NCI-H345 treated with DMSO at 0.1 percent for 48 hours (cell line): ENCODE measurements around the gene FAHD1.

Source experiments
- DNase-seq: peaks from one replicate; lab custom pipeline; 2025; ENCODE audit not compliant: unreplicated experiment; lab: John Stamatoyannopoulos, UW

Gene FAHD1

DNA sequence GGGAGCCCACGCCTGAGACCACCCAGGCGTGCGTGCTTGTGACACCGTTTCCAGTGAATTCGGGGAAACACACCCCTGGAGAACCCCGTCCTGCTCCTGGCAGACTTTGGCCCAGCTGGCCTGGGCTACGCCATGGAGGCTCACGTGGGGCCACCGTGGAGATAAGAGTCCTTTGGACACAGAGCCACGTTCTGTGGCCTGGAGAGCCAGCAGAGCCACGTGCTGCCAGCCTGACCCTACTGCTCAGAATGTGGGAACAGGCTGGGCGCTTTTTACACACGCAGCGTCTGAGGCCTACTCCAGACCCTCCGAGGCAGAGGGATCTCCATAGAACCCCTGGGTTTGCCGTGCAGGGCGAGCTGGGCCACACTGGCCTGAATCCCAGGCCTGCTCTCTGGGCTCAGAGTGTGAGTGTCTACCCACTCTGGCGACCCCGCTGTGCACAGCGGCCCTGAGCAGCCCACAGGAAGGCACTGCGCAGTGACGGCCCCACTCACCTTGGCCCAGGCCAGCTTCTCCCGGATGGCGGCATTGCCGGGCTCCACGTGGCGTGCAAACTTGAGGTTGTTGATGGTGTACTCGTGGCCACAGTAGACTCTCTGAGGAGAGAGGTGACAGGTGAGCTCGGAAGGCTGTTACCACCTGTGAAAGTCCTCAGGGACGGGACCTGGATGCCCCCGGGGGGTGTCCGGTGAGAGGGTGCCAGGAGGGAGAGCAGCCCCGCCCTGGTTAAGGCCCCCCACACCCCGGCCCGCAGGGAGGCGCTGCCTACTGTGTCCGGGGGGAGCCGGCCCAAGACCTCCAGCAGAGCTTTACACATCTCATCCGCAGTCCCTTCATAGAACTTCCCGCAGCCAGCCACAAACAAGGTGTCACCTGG is 10.4 kb upstream of the FAHD1 start:
- no peak for DNase-seq

DNA sequence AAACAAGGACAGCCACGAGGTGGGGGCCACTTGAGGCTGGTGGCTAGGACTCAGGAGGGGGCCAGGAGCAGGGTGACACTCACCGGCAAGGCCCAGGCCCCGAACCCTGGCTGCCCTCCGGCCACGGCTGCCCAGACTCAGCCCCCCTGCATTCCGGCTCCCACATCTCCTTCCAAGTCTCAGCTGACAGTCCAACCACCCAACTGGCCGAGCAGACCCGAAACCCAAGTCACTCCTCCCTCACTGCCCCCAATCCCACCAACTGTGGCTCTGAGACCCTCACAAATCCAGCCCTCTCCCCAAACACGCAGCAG is 9.8 kb upstream of the FAHD1 start:
- no peak for DNase-seq

DNA sequence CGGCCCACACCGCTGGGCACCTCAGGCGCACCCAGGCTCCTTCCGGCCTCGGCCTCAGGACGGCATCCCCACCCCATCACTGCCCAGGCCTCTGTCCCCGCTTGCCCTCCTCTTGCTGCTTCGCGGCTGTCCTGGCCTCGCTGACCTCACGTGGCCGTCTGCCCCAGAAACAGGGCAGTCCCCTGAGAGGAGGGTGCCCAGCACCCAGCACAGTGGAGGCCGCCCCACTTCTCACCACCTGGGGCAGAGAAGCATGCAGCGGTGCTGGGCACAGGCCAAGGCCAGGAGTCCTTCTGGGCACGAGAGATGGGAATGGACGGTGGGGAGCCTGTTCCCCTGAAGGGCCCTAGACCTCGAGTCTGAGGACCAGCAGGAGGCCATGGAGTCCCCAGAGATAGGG is 9.3 kb upstream of the FAHD1 start:
- no peak for DNase-seq

DNA sequence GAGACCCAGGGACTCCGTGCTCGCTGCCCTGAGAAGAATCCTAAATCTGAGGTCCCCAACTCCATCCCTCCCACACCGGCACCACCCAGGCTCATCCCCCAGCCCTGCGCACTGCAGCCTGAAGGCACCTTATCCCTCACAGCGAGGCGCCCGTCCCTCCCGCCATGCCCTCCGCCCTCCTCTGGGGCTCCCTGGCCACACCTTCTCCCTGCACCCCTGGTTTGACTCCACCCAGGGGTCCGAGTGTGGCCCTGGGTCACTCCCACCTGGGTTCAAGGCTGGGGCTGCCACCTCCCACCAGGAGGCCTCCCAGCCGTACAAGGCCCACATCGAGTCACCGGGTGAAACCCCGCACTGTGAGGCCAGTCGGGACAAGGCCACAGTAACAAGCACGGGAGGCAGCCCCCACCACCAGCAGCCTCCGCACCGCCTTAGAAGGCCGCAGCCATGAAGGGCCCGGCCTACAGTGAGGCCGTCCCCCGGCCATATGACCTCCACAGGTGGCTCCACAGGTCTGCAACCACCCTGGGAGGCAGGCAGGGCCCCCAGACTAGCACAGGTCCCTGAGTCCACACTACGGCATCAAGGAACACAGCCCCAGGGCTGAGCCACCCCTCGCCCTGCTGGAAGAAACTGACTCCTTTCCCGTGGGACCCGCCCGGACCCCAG is 8.7 kb upstream of the FAHD1 start:
- DNase-seq: no peak

DNA sequence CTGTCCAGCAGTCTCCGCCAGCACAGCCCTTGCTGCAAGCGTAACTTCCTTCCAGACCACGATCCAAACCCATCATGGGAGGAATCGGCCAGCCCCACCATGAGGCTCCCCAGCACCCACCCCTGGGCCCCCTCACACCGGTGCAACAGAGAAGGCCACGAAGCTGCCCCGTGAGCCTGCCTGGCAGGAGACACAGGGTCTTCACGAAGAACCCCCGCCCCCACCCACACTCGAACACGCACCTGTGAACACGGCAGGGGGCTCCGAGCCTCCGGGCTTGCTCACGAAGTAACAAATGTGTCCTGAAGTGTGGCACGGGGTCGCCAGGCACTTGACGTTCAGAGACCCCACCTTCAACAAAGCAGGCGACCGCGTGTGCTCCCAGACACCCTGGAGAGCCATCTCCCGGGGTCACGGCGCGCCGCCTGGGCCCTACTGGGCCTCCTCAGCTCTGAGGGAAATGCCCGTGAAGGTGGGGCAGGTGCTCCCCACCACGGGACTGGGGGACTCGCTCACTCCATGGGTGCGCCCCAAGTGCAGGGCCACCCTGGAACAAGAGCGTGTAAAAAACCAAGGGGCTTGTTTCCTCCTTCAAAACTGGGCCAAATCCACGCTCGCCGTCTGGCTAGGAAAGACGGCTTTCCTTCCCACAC is 8.0 kb upstream of the FAHD1 start:
- no peak for DNase-seq

DNA sequence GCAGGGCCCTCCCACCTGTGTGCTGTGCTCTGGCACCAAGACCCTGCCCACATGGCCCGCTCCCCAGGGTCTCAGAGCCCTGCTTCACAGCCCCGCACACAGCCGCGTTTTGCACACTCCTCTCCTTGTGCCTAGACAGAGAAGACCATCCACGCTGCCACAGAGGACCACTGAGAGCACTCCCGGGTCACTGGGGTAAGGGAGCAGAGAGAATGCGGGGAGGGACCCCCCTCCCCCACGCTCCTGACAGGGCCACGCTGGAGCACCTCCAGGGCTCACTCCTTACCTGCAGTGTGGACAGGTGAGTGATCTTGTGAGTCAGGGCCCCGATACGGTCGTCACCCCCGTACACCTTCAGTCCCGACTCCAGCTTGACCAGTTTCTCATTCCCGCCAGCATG is 7.4 kb upstream of the FAHD1 start:
- no peak for DNase-seq

DNA sequence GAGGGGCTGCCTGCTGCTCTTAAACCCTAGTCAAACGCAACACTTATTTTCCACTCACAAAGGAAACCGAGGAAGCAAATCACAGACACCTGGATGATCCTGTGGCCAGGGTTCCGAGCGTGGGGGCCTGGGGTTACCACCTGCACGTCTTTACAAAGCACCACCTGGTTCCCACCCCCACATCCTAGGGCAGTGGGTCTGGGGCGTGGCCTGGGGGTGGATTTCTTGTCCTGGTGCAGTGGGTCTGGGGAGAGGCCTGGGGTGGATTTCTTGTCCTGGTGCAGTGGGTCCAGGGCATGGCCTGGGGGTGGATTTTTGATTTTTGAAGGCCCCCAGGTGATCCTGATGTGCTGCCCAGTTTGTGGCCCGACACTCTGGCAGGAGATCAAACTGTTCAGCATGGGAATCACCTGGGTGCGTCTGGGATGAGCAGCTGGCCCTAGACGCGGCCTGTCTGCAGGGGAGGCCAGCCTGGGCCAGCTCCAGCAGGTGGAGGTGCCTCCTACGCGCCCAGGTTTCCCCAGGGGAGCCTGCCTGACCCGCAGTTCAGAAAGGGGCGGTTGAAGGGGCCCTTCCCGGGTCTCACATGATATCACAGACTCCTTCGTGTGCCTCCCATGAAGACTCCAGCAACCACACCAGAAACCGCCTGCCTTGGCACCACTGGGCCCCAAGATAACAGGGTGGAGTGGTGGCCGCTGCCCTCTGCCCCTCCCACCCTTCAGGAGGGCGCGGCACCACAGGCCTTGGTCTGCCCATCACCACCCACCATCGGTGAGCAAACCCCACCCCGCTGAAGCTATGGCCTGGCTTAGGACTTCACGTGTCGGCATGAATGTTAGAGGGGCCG is 6.7 kb upstream of the FAHD1 start:
- no peak for DNase-seq

DNA sequence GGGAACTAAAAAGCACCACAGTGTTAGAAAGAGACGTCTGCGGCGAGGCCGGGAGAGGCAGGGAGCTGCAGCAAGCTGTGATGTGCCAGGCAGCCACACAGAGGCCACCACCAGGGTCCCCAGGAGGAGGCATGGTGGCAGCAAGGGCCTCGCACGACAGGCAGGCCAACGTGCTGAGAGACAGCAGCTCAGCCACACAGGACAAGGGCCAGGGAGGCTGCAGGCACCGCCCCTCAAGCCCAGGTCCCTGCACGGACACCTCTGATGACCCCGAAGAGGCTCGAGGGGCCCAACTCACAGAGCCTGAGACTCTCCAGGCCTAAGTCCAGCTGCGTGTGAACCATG is 6.1 kb upstream of the FAHD1 start:
- DNase-seq: no peak

DNA sequence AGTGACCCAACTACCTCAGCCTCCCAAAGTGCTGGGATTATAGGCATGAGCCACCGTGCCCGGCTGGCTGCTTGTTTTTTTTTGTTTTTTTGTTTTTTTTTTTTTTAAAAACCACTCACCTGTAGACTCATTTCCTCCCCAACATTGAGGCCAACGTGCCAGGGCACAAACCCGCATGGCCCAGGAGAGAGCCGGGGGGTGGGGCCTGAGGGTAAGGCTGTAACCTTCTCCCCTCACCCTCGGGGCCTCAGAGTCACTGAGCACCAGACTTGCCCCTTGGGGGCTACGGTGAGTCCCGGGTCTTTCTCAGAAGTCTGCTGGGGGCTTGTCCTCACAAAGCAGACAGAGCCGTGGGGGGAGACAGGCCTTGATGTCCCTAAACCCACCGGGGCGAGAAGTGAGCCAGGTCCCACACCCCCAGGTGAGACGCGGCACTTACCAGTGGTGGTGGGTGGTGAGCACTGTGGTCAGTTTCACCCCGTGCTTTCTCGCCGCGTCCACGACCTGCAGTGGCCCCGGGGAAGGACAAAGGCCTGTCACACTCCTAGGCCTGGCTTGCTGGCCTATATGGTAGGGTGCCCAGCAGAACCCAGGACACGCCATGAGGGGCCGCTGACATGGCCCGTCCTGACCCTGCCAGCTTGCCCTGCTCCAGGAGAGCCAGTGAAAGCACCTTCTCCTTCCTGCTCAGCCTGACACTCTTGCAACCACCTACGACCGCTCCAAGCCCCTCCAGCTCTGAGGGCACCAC is 5.0 kb upstream of the FAHD1 start:
- no peak for DNase-seq

DNA sequence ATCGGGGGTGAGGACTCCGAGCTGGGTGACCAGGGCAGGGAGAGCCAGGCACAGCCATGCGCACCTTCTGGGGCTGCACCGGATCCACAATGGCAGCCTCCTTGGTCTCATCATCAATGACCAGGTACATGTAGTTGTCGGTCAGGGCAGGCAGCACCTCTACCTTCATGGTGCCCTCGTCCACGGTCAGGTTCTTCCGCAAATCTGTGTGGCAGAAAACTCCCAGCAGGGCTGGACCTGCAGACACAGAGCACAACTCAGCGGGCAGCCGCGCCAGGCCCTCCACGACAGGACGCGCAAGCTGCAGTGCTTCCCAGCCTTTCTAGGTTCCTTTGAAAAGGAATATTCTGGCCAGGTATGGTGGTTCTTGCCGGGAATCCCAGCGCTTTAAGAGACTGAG is 4.2 kb upstream of the FAHD1 start:
- no peak for DNase-seq

DNA sequence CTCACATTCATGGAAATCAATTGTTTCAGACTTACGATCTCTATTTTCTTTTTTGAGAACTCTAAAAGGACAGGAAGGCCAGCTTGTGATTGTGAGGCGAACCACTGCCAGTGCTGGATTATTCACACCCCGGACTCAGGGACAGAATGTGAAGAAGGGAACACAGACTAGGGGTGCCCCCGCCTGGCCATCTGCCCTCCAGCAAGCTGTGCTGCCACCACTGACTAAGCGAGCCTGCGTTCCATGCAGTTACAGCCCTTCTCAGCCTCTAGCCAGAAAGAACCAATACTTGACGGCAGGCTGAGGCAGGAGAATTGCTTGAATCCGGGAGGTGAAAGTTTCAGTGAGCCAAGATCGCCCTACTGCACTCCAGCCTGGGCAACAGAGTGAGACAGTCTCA is 3.2 kb upstream of the FAHD1 start:
- no peak for DNase-seq

DNA sequence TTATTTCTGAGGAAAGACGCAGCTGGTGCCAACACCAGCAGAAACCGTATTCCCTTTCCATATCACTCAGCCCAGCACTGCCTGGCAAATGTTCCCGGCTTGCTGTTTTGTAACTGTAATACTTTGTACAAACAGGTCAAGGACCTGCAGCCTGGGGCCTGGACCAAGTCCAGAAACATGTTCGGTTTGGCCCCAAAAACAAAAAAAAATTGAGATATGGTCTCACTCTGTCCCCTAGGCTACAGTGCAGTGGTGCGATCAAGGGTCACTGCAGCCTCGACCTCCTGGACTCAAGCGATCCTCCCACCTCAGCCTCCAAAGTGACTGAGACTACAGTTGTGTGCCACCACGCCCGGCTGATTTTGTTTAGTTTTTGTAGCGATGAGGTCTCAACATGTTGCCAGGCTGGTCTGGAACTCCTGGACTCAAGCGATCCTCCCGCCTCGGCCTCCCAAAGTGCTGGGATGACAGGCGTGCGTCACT is 1.6 kb upstream of the FAHD1 start:
- DNase-seq: no peak

DNA sequence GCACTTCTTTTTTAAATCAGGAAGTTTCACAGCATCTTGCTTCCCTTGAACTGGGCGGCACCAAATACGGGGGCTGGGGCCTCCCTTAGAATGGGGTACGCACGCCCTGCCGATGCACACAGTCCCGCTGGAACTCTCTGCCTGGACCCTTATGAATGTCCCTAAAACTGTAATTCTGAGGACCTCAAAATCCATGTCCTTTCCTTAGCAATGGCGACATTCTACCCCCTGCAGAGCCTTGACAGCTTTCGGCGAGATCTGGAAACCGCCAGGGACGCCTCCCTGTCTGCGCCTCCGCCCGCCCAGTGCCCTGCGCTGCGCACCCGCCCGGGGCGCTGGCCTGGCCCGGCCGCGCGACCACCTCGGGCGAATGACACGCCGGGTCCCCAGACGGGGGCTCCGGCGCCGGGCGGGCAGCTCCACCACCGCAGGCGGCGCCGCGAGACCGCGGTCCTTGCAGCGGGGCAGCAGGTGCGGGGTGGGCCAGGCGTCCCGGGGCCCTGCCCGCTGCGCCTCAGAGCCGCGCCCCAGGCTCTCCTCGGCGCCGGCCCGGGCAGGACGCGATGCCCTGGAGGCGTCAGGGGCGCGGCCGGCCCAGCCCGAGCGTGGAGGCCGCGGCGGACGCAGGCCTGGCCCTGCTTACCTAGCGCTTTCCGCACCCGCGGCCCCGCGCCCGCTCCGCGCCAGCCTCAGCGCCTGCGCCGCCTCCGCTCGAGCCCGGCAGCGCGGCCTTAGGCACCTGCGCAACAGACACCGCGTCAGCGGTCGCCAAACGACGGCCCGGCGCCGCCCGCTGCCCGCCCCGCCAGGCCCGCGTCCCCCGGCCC is 929 bp upstream of the FAHD1 start:
- DNase-seq: no peak

DNA sequence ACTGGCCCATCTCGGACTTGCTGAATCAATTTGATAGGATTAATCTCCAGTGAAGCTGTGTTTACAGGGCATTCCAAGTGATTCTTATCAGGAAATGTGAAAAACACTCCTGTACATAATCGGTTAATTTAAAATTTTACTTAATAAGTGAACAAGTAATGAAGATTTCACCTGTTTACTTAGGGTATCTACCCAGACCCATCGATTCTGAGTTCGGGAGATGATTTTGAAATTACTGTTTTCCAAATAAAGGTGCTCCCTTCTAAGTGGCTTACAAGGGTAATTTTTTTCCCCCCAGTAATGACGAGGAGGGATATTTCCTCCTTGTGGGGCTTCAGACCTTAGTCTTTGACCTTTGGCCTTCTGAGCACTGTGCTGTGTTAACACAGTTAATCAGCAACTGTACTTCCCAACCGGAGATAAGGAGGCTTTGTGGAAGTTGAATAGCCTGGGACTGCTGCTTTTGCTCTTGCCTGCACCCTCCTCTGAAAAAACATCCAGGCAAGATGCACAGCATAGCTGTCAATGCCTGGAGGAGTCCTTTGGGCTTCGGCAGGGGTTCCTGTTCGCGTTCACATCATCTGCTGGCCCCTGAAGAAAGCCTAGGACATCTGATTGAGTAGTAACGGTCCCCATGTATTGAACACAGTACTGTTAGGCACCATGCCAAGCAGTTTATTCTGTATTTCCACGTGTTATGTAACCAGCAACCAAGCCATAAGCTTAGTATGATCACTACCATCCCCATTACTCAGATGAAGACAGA is 1.8 kb downstream of the FAHD1 start:
- DNase-seq: no peak

DNA sequence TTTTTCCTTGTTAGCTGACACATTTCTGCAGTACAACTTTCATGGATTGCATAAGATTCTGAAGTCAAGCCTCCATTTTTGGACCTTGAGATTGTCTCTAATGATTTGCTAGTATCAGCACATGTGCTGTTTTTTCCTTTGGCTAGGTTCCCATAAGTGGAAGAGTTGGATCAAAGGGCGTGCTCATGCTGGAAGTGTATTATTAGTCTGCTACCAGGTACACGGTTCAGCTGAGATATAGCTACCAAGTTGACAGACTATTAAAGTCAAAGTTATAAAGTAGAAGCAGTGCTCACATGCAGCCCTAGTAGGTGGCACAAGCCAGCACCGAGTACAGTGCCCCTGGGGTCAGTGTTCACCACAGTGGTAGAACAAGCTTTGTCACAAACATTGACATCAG is 3.2 kb downstream of the FAHD1 start:
- no peak for DNase-seq

DNA sequence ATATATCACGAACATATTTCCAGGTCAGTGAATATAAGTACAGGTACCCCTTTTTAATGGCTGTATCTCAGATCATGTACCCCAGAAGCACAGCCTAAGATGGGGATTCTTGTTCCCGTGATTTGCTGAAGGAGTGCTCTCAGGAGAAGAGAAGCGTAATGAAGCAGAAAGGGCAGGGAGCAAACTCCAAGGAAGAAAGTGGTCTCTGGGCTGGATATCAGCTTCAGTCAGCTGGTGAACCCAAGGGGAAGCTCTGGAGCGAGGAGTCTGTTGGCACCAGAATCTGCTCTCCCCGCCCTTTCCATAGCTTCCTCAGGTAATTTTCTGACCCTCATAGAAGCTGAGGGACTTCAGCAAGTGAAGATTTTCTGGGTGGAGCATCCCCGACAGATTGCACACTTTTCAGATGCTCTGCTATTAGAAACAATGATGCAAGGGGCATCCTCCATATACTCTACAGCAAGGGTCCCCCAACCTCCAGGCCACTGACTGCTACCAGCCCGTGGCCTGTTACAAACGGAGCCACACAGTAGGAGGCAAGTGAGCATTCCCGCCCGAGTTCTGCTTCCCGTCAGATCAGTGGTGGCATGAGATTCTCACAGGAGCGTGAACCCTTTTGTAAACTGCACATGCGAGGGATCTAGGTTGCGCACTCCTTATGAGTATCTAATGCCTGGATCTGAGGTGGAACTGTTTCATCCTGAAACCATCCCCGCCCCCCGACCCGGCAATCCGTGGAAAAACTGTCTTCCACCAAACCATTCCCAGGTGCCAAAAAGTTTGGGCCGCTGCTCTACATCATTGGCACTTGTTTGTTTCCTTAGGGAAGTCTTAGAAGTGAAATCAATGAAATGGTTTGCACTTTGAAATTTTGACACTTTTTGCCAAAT is 4.4 kb downstream of the FAHD1 start:
- no peak for DNase-seq

DNA sequence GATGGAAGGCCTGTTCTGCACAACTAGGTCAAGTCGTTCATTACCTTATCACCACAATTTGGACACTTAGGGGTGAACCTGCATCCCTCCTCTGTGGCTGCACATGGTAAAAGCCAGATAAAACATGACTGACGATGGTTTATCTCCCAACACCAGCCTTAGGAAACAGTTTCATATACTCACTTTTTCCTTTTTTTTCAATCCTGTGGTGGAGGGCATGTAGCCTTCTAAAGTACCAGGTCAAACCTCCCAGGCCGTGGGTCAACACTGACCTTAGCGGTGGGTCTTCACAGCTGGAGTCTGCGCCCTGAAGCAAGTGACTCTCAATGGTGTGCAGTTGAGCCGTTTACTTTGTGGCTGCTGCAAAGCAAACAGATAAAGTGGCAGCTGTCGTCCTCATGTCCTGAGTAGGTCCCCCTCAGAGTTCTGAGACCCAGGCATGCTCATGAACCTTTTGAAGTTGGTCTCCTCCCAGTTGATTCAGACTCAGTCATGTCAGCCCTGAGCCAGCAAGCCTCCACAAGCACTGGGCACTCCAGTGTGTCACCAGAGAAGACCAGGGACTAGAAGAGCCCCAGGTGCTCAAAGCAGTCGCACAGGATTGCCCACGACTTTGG is 5.9 kb downstream of the FAHD1 start:
- DNase-seq: peak; percentile 27

DNA sequence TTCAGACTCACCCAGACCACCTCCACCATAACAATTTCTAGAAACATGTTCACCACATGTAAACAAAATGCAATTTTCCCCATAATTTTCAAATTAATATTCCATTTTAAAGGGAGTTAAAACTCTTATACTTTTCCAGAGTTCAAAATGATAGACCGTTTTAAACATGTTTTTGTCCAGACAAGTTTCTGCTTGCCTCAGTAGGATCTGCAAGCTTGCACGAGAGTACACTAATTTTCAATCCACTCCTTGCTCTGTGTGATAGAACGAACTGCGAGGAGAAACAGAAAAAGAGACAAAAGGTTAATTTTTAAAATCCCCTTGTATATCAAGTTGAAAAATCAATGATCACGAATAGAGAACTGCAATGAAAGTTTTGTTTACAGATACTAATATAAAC is 7.1 kb downstream of the FAHD1 start:
- DNase-seq: no peak
